SK-N-DZ (cell line): Measurements from ENCODE around the gene TAS2R41.

Experiments used
- DNase-seq: peaks from one replicate; pipeline ENCODE4 v3.0.0-alpha.2; 2015; ENCODE audit warnings: low spot score

Gene TAS2R41

DNA sequence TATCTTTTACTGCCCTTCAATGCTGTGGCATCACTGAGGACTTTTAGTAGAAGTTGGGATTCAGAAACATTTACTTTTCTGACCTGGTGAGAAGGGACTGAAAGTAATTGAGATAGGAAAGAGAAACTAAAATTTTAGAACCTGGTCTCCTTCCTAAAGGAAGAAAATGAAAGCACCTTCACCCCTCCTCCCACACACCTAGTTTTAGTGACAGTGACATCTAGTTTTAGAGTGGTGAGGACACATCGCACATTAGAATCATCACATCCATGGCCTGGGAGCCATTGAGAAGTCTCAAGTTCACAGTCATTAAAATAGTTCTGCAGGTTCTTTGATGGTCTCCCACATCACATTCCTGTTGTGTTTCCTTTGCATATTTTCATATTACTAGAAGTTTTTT, 16.1 kb downstream of the TAS2R41 start:
- no peak for DNase-seq

DNA sequence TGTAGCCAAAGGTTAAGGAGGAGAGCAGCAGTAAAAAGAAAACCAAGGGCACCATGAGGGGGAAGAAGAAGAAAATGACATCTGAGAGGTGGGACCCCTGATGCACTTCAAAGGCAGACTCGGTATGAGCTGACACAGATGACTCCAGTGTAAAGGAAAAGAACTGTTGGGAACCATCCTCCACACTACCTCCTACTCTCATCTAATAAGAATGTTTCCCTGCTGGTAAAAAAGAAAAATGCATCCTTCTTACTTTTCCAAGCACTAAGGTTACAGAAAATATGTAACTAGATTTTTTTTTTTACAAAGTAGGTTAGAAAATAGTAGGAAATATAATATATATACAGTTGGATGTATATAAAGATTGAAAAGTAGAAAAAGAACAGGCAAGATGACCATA, 16.9 kb downstream of the TAS2R41 start:
- DNase-seq = no peak

DNA sequence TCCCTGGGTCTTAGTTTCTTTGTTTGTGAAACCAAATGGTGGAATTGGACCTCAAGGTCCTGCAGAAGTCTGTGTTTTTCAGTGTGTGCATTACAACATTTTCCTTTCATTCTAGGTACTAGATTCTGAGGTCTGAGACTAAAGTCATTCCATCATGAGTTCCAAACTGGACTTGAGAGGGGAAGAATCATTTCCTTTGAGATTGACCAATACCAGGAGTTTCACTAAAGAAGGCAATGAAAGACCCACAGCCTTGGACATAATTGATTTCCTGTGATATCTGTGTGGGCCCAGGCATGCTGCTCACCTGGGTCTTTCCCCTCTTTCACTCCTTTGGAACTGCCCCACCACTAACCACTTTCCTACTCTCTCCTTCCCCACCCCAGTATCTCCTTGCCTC, 18.2 kb downstream of the TAS2R41 start:
- DNase-seq = no peak

DNA sequence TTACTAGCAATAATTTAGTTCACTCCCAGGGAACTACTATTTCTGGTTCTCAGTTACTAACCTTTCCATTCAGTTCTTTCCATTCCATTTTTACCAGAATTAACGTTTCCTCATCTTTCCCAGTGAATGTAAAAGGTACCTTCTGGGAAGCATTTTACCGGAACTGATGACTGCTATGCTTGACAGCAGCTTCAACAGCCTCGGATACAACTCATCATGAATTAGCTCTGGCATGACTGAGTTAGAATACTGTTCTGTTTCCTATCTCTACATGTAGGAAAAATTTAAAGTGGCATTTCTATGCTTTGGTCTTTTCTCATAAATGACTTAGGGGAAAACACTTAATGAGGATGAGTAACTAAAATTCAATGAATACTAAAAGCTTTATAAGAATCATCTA, 18.6 kb downstream of the TAS2R41 start:
- no peak for DNase-seq

DNA sequence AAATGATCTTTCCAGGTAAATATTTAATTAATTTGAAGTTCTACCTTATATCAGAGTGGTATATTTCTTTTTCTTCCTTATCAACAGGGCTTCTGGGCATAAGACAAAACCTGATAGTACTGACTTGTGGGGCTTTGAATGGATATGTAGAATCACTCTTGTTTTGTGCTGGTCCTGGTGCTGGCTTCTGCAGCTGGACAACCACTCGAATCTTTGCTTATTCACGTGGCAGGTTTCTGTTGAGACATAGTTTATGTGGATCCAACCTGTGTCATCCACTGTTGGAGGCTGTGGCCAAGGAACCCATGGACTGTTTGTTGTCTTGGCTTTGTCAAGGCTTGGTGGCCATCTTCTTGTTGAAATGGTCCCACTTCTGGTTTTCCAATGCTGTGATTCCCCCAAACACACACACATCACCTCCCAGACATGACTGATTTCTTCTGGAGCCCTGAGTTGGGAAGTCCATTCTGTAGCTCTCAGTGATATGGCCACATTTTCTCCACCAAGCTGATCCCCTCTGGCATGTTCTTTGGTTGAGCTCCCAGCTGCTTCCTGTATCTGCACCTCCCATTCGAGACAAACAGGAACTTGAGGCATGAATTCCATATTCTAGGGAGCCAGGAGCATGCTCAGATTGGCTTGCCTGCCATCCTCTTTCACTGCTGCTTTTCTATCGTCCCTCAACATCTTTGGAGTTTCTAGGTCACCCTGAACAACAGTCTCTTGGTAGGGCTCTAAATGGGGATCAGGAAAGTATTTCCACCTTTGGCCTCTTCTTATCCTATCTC, 19.5 kb downstream of the TAS2R41 start:
- no peak for DNase-seq

DNA sequence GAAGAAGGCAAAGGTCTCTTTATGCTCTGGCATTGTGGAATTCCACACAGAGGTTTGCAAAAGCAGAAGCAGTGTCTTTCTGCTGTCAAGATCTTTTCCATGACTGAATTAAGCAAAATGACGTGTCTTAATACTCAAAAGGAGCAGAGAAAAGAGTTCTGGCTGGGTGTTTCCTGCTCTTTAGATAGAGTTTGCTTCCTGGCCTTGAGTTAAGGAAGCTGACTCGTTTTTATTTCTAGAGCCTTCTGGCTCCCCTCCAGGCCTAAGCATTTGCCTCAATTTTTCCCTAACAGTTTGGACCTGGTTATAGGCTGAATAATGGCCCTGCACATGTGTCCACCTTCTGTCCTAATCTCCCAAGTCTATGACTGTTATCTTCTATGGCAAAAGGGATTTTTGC, 21.6 kb downstream of the TAS2R41 start:
- DNase-seq = no peak

DNA sequence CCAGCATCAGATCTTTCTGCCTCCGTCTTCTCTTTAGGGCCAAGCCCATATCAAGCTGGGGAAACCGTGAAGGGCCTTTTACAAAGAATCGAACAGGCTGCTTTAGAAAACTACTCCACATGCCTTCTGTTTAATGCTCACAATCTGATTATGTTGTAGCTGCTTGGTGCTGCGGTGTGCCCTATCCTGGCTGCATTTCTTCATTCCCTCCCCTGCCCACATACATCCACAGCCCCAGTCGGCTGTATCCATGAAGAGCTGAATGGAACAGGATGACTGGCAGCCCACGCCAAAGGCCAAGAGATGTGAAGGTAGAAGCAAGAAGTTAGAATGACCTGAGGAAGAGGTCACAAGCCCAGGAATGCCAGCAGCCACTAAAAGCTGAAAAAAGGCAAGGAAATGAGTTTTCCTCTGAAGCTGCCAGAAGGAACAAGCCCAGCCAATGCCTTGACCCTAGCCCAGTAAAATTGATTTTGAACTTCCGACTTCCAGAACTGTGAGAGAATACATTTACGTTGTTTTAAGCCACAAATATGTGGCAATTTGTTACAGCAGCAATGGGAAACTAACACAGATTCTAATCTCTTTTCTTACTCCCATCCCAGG, 22.2 kb downstream of the TAS2R41 start:
- no peak for DNase-seq

DNA sequence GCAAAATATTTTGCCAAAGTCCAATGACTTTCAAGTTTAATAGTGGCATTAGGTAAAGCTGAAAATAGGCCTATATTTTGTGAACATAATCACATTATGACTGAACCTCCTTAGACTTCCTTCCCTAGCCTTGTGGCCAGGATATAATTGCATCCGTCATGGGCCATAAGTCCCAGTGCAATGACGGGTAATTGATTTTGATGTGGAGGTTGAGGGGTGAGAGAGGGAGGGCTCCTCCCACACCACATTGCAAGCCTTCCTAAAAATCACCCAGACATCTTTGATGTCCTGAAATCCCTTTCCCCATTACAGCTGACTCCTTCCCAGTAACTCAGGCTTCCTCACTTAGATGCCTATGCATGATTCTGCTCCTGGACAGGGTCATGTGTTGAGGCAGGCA, 25.6 kb downstream of the TAS2R41 start:
- DNase-seq = no peak

DNA sequence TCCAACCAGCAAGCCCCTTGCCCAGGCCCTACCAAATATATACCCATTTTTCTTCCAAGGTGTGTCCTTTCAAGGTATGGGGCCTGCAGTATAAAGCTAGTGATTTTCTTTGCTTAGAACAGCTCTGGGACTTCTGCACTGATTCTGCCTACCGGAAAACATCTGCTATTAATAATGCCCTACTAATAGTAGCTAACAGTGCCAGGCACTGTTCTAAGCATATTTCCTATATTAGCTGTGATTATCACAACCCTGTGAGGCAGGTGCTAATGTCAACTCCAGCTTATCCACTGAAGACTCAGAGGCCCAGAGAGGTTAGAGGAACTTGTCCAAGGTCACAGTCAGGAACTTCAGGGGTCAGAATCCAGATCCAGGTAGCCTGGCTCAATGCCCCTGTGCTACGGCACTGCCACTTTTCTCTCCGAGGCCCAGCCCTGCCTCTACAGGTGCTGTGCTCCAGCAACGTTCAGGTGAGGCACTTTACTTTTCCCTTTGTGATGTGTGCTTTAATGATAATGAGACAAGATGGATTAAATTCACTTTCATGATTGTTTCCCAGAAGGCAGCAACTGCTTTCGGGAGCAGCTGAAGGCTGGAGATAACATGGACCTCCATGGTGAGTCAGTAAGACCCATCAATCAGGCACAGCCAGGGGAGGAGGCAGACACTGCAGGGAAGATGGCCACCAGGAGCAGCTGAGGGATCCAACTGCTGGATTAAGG, 26.7 kb downstream of the TAS2R41 start:
- DNase-seq = no peak

DNA sequence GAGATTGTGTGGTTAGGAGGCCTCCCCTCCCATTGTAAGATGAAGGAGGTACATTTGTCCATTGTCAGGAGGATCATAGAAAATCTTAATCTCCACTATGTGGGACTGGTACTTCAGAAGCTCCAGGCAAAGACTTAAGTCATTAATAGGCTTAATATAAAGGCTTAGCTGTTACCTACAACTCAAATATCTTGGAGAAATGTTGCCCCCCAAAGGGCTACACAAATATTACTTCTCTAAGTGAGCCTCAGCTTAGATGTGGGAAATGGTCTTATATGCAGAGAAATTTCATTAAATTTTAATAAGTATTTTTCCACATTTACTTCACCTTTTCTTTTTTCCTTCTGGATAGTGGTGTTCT, 27.2 kb downstream of the TAS2R41 start:
- no peak for DNase-seq

DNA sequence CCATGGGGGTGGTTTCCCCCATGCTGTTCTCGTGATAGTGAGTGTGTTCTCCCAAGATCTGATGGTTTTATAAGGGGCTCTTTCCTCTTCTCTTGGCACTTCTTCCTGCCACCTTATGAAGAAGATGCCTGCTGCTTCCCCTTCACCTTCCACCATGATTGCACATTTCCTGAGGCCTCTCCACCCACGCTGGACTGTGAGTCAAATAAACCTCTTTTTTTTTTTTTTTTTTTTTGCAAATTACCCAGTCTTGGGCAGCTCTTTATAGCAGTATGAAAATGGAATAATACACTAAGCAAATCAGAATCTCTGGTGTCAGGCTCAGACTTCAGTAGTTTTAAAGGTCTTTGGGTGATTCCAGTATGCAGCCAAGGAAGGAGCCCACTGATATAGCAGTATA, 28.2 kb downstream of the TAS2R41 start:
- DNase-seq = no peak

DNA sequence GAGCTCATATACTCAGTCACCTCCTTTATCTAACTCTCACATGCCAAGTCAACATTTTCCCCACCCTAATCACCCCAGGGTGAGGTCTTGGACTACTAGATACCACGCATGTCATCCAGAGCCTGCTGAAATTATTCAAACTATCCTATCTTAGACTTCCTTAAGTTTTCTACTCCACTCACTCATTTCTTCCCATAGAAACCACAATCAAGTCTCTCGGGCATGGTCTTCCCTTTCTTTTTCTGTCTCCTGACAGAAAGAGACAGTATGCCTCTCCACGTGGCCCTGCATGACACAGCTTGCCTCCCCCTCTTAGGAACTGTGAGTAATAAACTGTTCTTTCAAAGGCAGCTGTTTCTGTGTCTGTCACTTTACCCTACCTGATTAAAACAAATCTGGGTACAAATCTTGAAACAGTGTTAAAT, 29.4 kb downstream of the TAS2R41 start:
- DNase-seq = no peak

DNA sequence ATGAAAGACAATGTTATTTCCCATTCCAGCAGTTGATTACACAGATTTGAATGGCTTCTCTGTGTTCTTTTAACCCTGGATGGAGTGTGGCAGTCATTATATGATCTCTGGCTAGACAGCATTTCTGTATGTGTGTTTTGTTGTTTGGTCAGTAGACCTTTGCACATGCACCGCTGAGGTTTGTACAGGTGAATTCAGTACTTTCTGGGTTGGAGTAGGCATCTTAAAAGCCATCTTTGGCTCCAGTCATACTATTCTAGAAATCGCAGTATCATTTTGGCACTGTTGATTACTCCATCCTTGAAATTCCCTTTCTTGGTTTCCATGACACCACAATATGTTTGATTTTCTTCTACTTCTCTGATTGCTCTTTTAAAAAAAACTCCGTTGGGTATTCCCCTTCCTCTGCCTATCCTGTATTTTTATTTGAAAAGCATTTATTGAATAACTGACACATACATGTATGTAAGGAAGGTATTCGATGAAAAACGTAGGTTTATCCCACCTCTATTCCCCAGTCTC, 29.9 kb downstream of the TAS2R41 start:
- DNase-seq = no peak

DNA sequence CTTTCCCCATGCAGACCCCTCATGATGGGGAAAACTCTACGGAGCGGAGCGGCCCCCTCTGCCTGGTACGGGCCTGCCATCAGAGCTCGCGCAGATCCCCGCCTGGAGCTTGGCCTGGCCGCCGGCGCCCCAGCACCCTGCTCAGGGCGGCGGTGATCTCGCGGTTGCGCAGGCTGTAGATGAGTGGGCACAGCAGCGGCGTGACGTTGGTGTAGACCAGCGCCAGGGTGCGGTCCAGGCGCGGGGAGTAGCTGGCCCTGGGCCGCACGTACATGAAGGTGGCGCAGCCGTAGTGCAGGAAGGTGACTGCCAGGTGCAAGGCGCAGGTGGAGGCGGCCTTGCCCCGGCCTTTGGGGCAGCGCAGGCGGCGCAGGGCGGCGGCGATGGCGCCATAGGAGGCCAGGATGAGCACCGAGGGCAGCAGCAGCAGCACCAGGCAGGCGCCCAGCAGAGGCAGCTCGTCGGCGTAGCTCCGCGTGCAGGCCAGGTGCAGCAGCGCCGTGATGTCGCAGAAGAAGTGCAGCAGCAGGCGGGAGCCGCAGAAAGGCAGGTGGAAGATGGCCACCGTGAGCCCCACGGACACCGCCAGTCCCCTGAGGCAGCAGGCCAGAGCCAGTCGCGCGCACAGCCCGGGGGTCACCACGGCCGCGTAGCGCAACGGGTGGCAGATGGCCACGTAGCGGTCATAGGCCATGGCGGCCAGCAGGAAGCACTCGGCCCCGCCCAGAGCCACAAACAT, 33.4 kb downstream of the TAS2R41 start:
- DNase-seq = no peak

DNA sequence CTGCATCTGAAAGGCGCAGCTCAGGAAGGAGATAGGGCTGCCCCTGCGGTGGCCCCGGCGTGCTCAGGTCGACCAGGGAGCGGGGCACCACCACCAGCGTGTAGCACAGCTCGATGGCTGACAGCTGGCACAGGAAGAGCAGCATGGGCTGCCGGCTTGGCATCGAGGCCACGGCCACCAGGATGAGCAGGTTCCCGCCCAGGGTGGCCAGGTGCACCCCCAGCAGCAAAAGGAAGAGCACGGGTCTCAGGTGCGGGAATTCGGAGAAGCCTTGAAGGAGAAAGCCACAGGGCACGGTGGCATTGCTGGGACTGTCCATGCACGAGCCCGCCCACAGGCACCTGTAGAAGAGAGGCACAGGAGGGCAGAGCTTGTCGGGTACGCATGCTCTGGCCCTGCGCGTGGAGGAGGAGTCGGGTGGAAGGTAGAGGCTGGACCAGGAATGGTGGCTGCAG, 33.9 kb downstream of the TAS2R41 start:
- DNase-seq = no peak

DNA sequence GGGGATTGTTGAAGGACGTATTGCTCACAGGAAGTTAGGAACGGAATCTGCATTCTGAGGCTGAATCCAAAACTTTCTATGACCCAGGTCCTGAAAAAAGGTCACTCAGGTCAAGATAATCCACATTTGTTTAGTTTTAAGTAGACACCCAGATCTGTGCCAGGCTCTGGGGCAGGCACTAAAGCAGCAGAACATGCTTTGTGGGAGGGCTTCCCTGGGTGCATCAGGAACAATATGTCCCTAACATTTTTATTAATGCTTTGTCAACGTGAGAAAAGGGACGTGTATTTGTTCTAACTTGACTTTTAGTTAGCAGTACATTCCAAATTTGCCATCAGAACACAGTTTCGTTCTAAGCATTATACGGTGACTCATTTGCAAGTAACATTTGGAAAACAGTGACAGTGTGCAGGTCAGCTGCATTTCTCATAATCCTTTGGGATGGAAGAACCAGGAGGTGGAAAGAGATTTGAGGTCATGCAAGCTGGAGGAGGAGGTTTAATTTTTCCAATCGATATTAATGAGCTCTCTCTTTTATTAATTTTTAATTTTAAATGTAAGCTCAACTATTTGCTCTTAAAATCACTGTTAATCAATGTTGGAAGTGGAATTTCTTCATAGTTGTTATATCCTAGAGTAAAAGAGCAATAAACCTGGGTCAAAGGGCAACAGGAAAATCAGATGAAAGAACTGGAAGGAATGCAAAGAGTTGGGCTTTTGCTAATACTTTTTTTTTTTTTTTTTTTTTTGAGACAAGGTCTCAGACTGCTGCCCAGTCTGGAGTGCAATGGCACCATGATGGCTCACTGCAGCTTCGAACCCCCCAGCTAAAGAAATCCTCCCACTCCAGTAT, 35.0 kb downstream of the TAS2R41 start:
- no peak for DNase-seq

DNA sequence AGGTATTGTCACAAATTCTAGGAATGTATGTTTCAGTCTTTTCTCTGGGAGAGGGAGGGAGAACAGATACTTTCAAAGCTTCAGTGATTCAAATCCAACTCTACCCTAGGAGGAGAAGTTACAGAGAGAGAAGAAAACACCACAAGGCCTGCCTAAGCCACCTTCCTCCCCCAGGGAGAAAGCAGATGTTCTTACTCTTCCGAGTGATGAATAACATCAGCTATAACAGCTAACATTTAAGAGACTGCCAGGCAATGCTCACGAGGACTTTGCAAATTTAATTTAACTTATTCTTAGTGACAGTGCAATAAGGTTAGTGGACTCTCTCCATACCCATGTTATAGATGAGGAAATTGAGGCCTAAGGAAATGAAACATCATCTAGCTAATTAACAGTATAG, 36.8 kb downstream of the TAS2R41 start:
- DNase-seq = no peak

DNA sequence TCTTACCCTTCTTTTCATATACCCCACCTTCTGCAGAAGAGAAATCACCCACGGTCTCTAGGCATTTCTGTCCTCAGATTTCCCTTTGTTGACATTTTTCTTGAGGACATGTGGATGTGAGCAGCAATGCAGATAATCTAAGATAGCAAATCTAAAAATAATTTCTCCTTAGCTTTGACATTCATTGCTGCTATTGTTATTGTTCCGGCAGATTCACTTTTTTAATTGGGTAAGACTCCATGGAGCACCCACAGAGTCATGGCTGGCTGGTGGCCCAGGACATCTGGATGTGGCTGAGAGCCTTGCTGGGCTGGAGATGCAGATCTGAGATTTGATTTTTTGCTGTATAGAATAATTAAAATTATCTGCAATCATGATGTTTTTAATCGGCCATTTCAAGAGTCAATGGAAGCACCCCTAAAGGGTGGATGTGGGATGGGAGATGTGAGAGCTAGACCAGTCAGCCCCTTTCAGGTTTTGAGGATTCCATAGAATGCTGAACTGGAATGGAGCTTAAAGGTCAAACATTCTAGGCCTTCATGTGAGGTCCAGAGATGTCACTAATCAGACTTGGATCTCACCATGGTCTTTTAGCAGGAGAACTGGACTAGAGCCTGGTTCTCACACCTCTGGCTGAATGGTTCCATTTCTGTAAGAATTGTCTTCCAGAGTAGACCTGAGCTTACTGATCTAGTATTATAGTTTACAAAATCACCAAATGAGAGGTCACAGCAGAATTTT, 37.5 kb downstream of the TAS2R41 start:
- no peak for DNase-seq

DNA sequence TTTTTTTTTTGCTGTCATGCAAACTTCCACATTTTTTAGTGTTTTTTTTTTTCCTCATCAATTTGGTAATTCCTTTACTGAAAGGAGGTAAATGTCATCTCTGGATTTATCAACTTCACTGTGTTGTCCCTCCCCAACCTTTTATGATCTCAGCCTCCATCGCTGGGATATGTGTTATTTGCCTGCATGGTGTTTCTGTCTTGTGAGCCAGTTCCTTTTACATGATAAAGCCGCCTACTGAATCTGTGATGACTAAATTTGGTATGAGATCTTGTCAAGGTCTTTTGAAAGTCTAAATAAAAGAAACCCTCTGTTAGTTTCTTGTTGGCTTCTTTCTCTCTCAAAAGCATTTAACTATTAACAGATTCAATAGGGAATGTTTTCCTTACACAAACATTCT, 39.3 kb downstream of the TAS2R41 start:
- no peak for DNase-seq

DNA sequence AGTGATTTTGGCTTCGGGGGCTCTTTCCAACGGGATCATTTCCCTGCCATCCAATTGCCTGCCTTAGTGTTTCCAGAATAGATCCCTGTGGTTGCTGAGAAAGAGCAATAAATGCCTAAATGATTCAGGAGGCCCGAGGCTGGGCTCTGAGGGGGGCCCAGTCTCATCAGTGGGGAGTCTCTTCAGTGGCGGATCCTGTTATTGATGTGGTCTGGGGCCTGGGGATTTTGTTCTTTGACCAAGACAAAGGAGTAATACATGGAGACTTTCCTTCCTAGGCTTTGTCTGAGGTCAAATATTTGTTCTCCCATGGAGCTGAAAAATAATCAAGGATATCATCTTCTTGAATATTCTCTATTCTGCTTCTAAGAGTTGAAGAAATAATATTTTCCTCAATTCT, 40.8 kb downstream of the TAS2R41 start:
- no peak for DNase-seq
